GF-D8 (cell line): Measurements from ENCODE around the gene GABRR2.

Experiments used
- DNase-seq: peaks from one replicate; lab custom pipeline; 2025; lab: John Stamatoyannopoulos, UW

The GABRR2 gene

DNA sequence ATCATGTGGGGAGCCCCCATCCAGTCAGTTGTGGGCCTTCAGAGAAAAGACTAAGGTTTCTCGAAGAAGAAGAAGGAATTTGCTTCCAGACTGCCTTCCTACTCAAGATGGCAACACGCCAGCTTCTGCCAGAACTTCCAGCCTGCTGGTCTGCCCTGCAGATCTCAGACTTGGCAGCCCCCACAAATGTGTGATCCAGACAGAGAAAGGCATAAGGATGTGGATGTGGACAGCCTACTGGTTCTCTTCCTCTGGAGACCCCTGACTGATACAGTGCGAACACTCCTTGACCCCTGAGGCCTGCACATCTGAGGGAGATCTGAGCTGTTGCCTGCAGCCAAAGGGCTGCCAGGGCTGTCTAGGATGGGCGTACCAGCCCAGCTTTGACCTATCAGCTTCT is 106.5 kb downstream of the GABRR2 start:
- no peak for DNase-seq
